WTC11 (cell line): ENCODE results near the gene DKC1. TPM values are rescaled to one million over a fixed set of nuclear protein-coding genes. Genes with fewer than 3 reads are reported as not detected.

Experiments
- ATAC-seq: fragments of 200-7000 bp; cut with Tn5 transposase; 2 replicates; pipeline ENCODE4 v1.10.0; 2021; ENCODE audit warnings: mild to moderate bottlenecking, moderate library complexity
- CTCF ChIA-PET: fragments of 300-600 bp; sonication (Branson Sonifier 250); formaldehyde crosslinking; loops from one replicate; lab custom pipeline; 2021; ENCODE audit warnings: antibody characterized with exemption; lab: Charles Lee
- POLR2A ChIA-PET: fragments of 350-600 bp; sonication (Branson Sonifier 250); formaldehyde crosslinking; loops from one replicate; lab custom pipeline; 2021; ENCODE audit warnings: antibody characterized with exemption; lab: Charles Lee
- DNase-seq: peaks from one replicate; pipeline ENCODE4 v3.0.0; 2021; ENCODE audit warnings: low spot score
- H3K27ac Mint-ChIP-seq: 2 replicates; pipeline ENCODE4 v1.8.0; 2021; ENCODE audit warnings: mixed read lengths
- H3K27me3 Mint-ChIP-seq: 2 replicates; pipeline ENCODE4 v1.8.0; 2021; ENCODE audit warnings: low read depth, mild to moderate bottlenecking, moderate library complexity, mixed read lengths
- H3K36me3 Mint-ChIP-seq: 2 replicates; pipeline ENCODE4 v1.8.0; 2021; ENCODE audit warnings: mixed read lengths
- H3K4me1 Mint-ChIP-seq: 2 replicates; pipeline ENCODE4 v1.8.0; 2022; ENCODE audit warnings: mixed read lengths
- H3K4me3 Mint-ChIP-seq: 2 replicates; pipeline ENCODE4 v1.8.0; 2021; ENCODE audit warnings: mild to moderate bottlenecking, moderate library complexity, mixed read lengths
- H3K9me3 Mint-ChIP-seq: 2 replicates; pipeline ENCODE4 v1.8.0; 2021; ENCODE audit warnings: mixed read lengths
- CBFB ChIP-seq: sonication (generic); formaldehyde crosslinking; IDR thresholded peaks from 2 replicates; pipeline ENCODE4 v1.8.1; 2022; ENCODE audit warnings: mild to moderate bottlenecking, low read depth, missing genetic modification reagents
- CDX4 ChIP-seq: fragments of 250-450 bp; sonication (Bioruptor Pico); IDR thresholded peaks from 2 replicates; pipeline ENCODE4 v1.9.0; 2021; ENCODE audit warnings: moderate library complexity, mild to moderate bottlenecking, inconsistent platforms, borderline replicate concordance
- CREB1 ChIP-seq: sonication (generic); formaldehyde crosslinking; IDR thresholded peaks from 2 replicates; pipeline ENCODE4 v1.8.0; 2023; ENCODE audit warnings: mild to moderate bottlenecking, missing genetic modification reagents
- E2F1 ChIP-seq: sonication (generic); formaldehyde crosslinking; IDR thresholded peaks from 2 replicates; pipeline ENCODE4 v1.8.0; 2022; ENCODE audit warnings: mild to moderate bottlenecking, missing genetic modification reagents
- FOXP1 ChIP-seq: sonication (generic); formaldehyde crosslinking; IDR thresholded peaks from 2 replicates; pipeline ENCODE4 v1.8.0; 2022; ENCODE audit warnings: missing genetic modification reagents, mild to moderate bottlenecking, moderate library complexity, borderline replicate concordance
- FOXP4 ChIP-seq: sonication (generic); formaldehyde crosslinking; IDR thresholded peaks from 2 replicates; pipeline ENCODE4 v1.8.0; 2022; ENCODE audit warnings: mild to moderate bottlenecking, missing genetic modification reagents
- GRHL2 ChIP-seq: fragments of 250-450 bp; sonication (Bioruptor Pico); IDR thresholded peaks from 2 replicates; pipeline ENCODE4 v1.8.0; 2022; ENCODE audit warnings: mild to moderate bottlenecking, moderate library complexity; ENCODE audit not compliant: insufficient replicate concordance, severe bottlenecking
- HMGXB4 ChIP-seq: sonication (generic); formaldehyde crosslinking; IDR thresholded peaks from 2 replicates; pipeline ENCODE4 v1.8.1; 2023; ENCODE audit warnings: mild to moderate bottlenecking, moderate library complexity, missing genetic modification reagents
- IRF1 ChIP-seq: sonication (generic); formaldehyde crosslinking; IDR thresholded peaks from 2 replicates; pipeline ENCODE4 v1.8.0; 2023; ENCODE audit warnings: missing genetic modification reagents
- JUN ChIP-seq: sonication (generic); formaldehyde crosslinking; IDR thresholded peaks from 2 replicates; pipeline ENCODE4 v1.8.0; 2023; ENCODE audit warnings: mild to moderate bottlenecking, missing genetic modification reagents
- NFATC4 ChIP-seq: fragments of 250-450 bp; sonication (Bioruptor Pico); IDR thresholded peaks from 2 replicates; pipeline ENCODE4 v1.9.0; 2021; ENCODE audit warnings: mild to moderate bottlenecking
- NFYB ChIP-seq: sonication (generic); formaldehyde crosslinking; conservative IDR thresholded peaks from 2 replicates; pipeline ENCODE4 v1.8.0; 2022; ENCODE audit warnings: low read depth, missing genetic modification reagents
- NR1H2 ChIP-seq: sonication (generic); formaldehyde crosslinking; IDR thresholded peaks from 2 replicates; pipeline ENCODE4 v1.9.0; 2021; ENCODE audit warnings: mild to moderate bottlenecking, moderate library complexity, missing genetic modification reagents
- SMAD3 ChIP-seq: sonication (generic); formaldehyde crosslinking; IDR thresholded peaks from 2 replicates; pipeline ENCODE4 v1.8.0; 2022; ENCODE audit warnings: missing genetic modification reagents, mild to moderate bottlenecking, borderline replicate concordance
- SOX15 ChIP-seq: fragments of 250-450 bp; sonication (Bioruptor Pico); IDR thresholded peaks from 2 replicates; pipeline ENCODE4 v1.9.0; 2021; ENCODE audit warnings: mild to moderate bottlenecking
- TP53 ChIP-seq: sonication (generic); formaldehyde crosslinking; IDR thresholded peaks from 2 replicates; pipeline ENCODE4 v1.8.1; 2023; ENCODE audit warnings: mild to moderate bottlenecking, missing genetic modification reagents
- ZBTB43 ChIP-seq: sonication (generic); formaldehyde crosslinking; IDR thresholded peaks from 2 replicates; pipeline ENCODE4 v1.8.1; 2023; ENCODE audit warnings: mild to moderate bottlenecking, missing genetic modification reagents
- ZNF416 ChIP-seq: fragments of 250-450 bp; sonication (Bioruptor Pico); IDR thresholded peaks from 2 replicates; pipeline ENCODE4 v1.9.0; 2021; ENCODE audit warnings: mild to moderate bottlenecking, inconsistent platforms
- ZNF532 ChIP-seq: fragments of 250-450 bp; sonication (Bioruptor Pico); IDR thresholded peaks from 2 replicates; pipeline ENCODE4 v1.9.0; 2021; ENCODE audit warnings: mild to moderate bottlenecking, borderline replicate concordance
- ZNF671 ChIP-seq: fragments of 250-450 bp; sonication (Bioruptor Pico); IDR thresholded peaks from 2 replicates; pipeline ENCODE4 v1.8.0; 2021; ENCODE audit warnings: mild to moderate bottlenecking
- total RNA-seq: library from RNA; stranded (reverse); gene quantifications from 3 replicates; pipeline ENCODE4 v1.2.3, GENCODE V29; 2021

The DKC1 gene
- total RNA-seq, 1 experiment from 2014 or later, result 123 TPM

GRCh38 chrX:154793084-154793795, 30.6 kb downstream of the DKC1 start (continued):
- TF ChIP-seq NR1H2 (CRISPR knock-in tag), result no peak
- no peak for TF ChIP-seq ZBTB43 (CRISPR knock-in tag)
- no peak for TF ChIP-seq ZNF416 (CRISPR knock-in tag)

GRCh38 chrX:154795016-154795415, 32.4 kb downstream of the DKC1 start:
- Mint-ChIP-seq H3K9me3 (no peaks in the 10 kb centered on the region), H3K27ac (no peak overlapping the region), H3K4me1 (peaks cover 29% of the 10 kb centered on the region), H3K36me3 (0 out of 2 replicates have a peak, but pooled peaks cover 2% of the 10 kb centered on the region), H3K4me3 (no peak overlapping the region), H3K27me3 (peaks cover 23% of the 10 kb centered on the region)
- TF ChIP-seq FOXP4 (CRISPR knock-in tag), result no peak
- no peak for TF ChIP-seq SMAD3 (CRISPR knock-in tag)
- no peak for TF ChIP-seq NFATC4 (CRISPR knock-in tag)
- no peak for TF ChIP-seq ZBTB43 (CRISPR knock-in tag)
- TF ChIP-seq GRHL2 (CRISPR knock-in tag), result no peak
- no peak for TF ChIP-seq JUN
- no peak for TF ChIP-seq NFYB
- no peak for TF ChIP-seq TP53 (CRISPR knock-in tag)
- no peak for TF ChIP-seq CREB1 (CRISPR knock-in tag)
- TF ChIP-seq CBFB (CRISPR knock-in tag), result no peak
- TF ChIP-seq ZNF671 (CRISPR knock-in tag), result no peak
- no peak for TF ChIP-seq HMGXB4
- DNase-seq, result no peak
- ChIA-PET CTCF (no interaction called here), POLR2A (no interaction called here)
- no peak for ATAC-seq

GRCh38 chrX:154797006-154797405, 34.3 kb downstream of the DKC1 start:
- ATAC-seq, result no peak; the same call in 1 of the 2 replicates
- no peak overlapping the region for H3K4me3 Mint-ChIP-seq
- H3K9me3 Mint-ChIP-seq, result no peaks in the 10 kb centered on the region
- DNase-seq, result no peak
- POLR2A ChIA-PET, result no interaction called here
- CTCF ChIA-PET, result no interaction called here
- H3K27me3 Mint-ChIP-seq, result peaks cover 41% of the 10 kb centered on the region
- H3K36me3 Mint-ChIP-seq, result 0 out of 2 replicates have a peak, but pooled peaks cover 2% of the 10 kb centered on the region
- H3K27ac Mint-ChIP-seq, result no peak overlapping the region
- peaks cover 32% of the 10 kb centered on the region for H3K4me1 Mint-ChIP-seq
- TF ChIP-seq E2F1 (no peak), CDX4 (CRISPR knock-in tag) (no peak), NFYB (no peak), FOXP1 (CRISPR knock-in tag) (no peak), SOX15 (CRISPR knock-in tag) (no peak), IRF1 (no peak), ZNF532 (CRISPR knock-in tag) (no peak)
